GM12872 (cell line): ENCODE results near the gene EPGN.

ENCODE experiments used
- TF ChIP-seq, protein P1 (sequence below): IDR thresholded peaks from 3 replicates; pipeline ENCODE4 v1.5.1; 2011; ENCODE audit warnings: low read depth, mild to moderate bottlenecking, low read length, moderate library complexity; ENCODE audit not compliant: insufficient read depth

The EPGN gene

GRCh38 chr4:74327762-74328161 is 19.5 kb downstream of the EPGN start:
- TF ChIP-seq, protein P1, sequence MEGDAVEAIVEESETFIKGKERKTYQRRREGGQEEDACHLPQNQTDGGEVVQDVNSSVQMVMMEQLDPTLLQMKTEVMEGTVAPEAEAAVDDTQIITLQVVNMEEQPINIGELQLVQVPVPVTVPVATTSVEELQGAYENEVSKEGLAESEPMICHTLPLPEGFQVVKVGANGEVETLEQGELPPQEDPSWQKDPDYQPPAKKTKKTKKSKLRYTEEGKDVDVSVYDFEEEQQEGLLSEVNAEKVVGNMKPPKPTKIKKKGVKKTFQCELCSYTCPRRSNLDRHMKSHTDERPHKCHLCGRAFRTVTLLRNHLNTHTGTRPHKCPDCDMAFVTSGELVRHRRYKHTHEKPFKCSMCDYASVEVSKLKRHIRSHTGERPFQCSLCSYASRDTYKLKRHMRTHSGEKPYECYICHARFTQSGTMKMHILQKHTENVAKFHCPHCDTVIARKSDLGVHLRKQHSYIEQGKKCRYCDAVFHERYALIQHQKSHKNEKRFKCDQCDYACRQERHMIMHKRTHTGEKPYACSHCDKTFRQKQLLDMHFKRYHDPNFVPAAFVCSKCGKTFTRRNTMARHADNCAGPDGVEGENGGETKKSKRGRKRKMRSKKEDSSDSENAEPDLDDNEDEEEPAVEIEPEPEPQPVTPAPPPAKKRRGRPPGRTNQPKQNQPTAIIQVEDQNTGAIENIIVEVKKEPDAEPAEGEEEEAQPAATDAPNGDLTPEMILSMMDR = no peak

DNA sequence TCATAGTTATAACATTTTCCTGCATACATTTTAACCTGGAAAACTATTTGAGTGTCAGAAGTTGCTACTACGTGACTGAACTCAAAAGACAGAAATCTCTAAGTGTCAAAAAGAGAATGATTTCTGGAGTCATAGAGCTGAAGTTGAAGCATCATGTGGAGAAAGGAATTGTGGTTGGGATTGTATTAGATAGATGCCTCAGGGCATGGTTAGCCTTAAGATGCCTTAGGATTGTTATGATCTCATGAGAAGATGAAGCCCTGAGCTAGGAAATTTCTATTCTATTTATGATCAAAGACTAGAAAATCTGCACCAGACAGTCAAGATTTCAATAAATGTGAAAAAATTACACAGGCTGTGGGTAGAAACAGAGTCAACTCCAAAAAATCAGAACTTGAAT is 20.2 kb downstream of the EPGN start:
- TF ChIP-seq, protein P1 = no peak

DNA sequence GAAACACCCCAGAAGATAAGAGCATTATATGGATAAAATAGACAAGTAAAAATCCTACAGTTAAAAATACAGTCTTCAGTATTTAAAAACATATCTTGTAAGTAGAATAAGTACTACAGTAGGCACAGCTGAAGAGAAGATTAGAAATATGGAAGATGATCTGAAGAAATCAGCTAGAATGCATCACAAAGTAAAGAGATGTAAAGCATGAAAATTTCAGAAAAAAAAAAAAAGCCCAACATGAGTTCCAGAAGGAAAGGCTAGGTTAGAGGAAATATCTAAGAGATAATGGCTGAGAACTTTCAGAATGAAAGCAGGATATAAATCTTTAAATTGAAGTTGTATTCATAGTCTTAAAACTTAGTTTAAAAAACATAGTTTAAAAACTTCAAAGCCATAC is 21.0 kb downstream of the EPGN start:
- TF ChIP-seq, protein P1 = no peak

GRCh38 chr4:74330295-74330750 is 22.1 kb downstream of the EPGN start:
- TF ChIP-seq, protein P1 = no peak

GRCh38 chr4:74331252-74331651 is 23.0 kb downstream of the EPGN start:
- TF ChIP-seq, protein P1 = no peak

DNA sequence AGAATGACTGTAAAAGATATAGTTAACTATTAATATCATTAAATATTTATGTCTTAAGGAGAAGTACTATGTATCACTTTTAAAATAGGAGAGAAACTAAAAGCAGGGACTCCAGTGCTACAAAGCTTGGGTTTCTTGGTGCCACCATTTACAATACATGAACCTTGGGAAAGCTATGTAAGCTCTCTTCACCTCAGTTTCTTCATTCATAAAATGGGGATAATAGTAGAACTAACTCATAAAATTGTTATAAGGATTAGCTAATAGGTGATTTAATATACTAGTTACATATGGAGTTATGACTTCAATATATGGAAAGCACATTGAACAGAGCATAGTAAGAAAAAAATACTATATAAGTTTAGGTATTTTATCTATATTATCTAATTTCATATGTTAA is 23.7 kb downstream of the EPGN start:
- TF ChIP-seq, protein P1 = no peak

- TF ChIP-seq, protein P1 = no peak
Measured at GRCh38 chr4:74334636-74335035, 26.4 kb downstream of the EPGN start.
